ENCODE results near the gene CLIC5. TPM values are rescaled to one million over a fixed set of nuclear protein-coding genes. Genes with fewer than 3 reads are reported as not detected.

The CLIC5 gene
- total RNA-seq, 1 donor from 2014 or later: 5.2 TPM

- no peak overlapping the region for H3K4me3 ChIP-seq (ENCODE audit: low read depth, low read length)
- no peak for TF ChIP-seq CTCF (conservative IDR thresholded peaks at IDR 0.05; ENCODE audit: low read depth, low read length)
- DNase-seq (ENCODE audit: low read depth): no peak
These were observed 123.5 kb downstream of the CLIC5 start for GRCh38 chr6:45892196-45892595.

GRCh38 chr6:45886776-45887175 is 128.9 kb downstream of the CLIC5 start:
- no peak overlapping the region for H3K4me3 ChIP-seq (ENCODE audit: low read depth, low read length)
- no peak for TF ChIP-seq CTCF (conservative IDR thresholded peaks at IDR 0.05; ENCODE audit: low read depth, low read length)
- DNase-seq (ENCODE audit: low read depth): no peak

- DNase-seq (ENCODE audit: low read depth): no peak
- H3K4me3 ChIP-seq (ENCODE audit: low read depth, low read length): no peak overlapping the region
- no peak for TF ChIP-seq CTCF (conservative IDR thresholded peaks at IDR 0.05; ENCODE audit: low read depth, low read length)
These were observed 131.3 kb downstream of the CLIC5 start for GRCh38 chr6:45884336-45884735.

GRCh38 chr6:45882671-45883070 is 133.0 kb downstream of the CLIC5 start:
- DNase-seq (ENCODE audit: low read depth): no peak
- no peak for TF ChIP-seq CTCF (conservative IDR thresholded peaks at IDR 0.05; ENCODE audit: low read depth, low read length)
- no peak overlapping the region for H3K4me3 ChIP-seq (ENCODE audit: low read depth, low read length)

- no peak overlapping the region for H3K4me3 ChIP-seq (ENCODE audit: low read depth, low read length)
- no peak for DNase-seq (ENCODE audit: low read depth)
- TF ChIP-seq CTCF (conservative IDR thresholded peaks at IDR 0.05; ENCODE audit: low read depth, low read length): no peak
These were observed 133.8 kb downstream of the CLIC5 start for GRCh38 chr6:45881705-45882467.

- H3K4me3 ChIP-seq (ENCODE audit: low read depth, low read length): no peak overlapping the region
- no peak for DNase-seq (ENCODE audit: low read depth)
These were observed 135.0 kb downstream of the CLIC5 start for GRCh38 chr6:45880676-45881075.

More at GRCh38 chr6:45880676-45881075, 135.0 kb downstream of the CLIC5 start:
- TF ChIP-seq CTCF (conservative IDR thresholded peaks at IDR 0.05; ENCODE audit: low read depth, low read length): no peak
